GM19452 (cell line): Measurements from ENCODE around the gene R3HDML.

Experiments used
- ATAC-seq: cut with Tn5 transposase; IDR thresholded peaks from one replicate; pipeline ENCODE4 v1.9.1; 2021; ENCODE audit not compliant: unreplicated experiment

R3HDML gene

GRCh38 chr20:44398335-44398734 is 61.5 kb downstream of the R3HDML start:
- ATAC-seq, result no peak

GRCh38 chr20:44399446-44399845 is 62.6 kb downstream of the R3HDML start:
- no peak for ATAC-seq

GRCh38 chr20:44400671-44400969 is 63.8 kb downstream of the R3HDML start:
- ATAC-seq, result no peak
